Mesendoderm (in vitro differentiated cells): ENCODE data around the gene ZNF350.

Experiments
- DNase-seq: peaks from one replicate; pipeline ENCODE4 v3.0.0; 2013
- H2AK5ac ChIP-seq: 2 replicates; pipeline ENCODE4 v1.6.1; 2013; ENCODE audit warnings: low read length, inconsistent platforms
- H2BK120ac ChIP-seq: 2 replicates; pipeline ENCODE4 v1.6.1; 2013; ENCODE audit warnings: low read depth, mild to moderate bottlenecking, low read length, moderate library complexity, mixed read lengths
- H2BK15ac ChIP-seq: replicated peaks from 2 replicates; pipeline ENCODE4 v1.6.1; 2013; ENCODE audit warnings: low read depth, mild to moderate bottlenecking, moderate library complexity
- H2BK5ac ChIP-seq: 2 replicates; pipeline ENCODE4 v1.6.1; 2013; ENCODE audit warnings: low read length, inconsistent platforms
- H3K18ac ChIP-seq: 2 replicates; pipeline ENCODE4 v1.6.1; 2013; ENCODE audit warnings: mild to moderate bottlenecking, low read length, mixed read lengths
- H3K23ac ChIP-seq: one replicate; pipeline ENCODE4 v1.6.1; 2013; ENCODE audit warnings: low read length
- H3K27ac ChIP-seq: 2 replicates; pipeline ENCODE4 v1.5.1; 2013; ENCODE audit warnings: low read depth, mild to moderate bottlenecking, inconsistent platforms, low read length, moderate library complexity
- H3K27me3 ChIP-seq: 2 replicates; pipeline ENCODE4 v1.6.1; 2013; ENCODE audit warnings: low read length, control low read depth, mild to moderate bottlenecking, inconsistent platforms; ENCODE audit not compliant: insufficient read depth, poor library complexity
- H3K36me3 ChIP-seq: 2 replicates; pipeline ENCODE4 v1.6.1; 2013; ENCODE audit warnings: low read length, inconsistent platforms; ENCODE audit not compliant: control insufficient read depth, insufficient read depth
- H3K4ac ChIP-seq: one replicate; pipeline ENCODE4 v1.6.1; 2013; ENCODE audit warnings: low read depth, mild to moderate bottlenecking, low read length, moderate library complexity
- H3K4me1 ChIP-seq: 2 replicates; pipeline ENCODE4 v1.6.1; 2013; ENCODE audit warnings: low read depth, low read length, inconsistent platforms; ENCODE audit not compliant: control insufficient read depth
- H3K4me2 ChIP-seq: 2 replicates; pipeline ENCODE4 v1.6.1; 2013; ENCODE audit warnings: low read length
- H3K4me3 ChIP-seq: 2 replicates; pipeline ENCODE4 v1.5.1; 2013; ENCODE audit warnings: mild to moderate bottlenecking, low read length
- H3K56ac ChIP-seq: one replicate; pipeline ENCODE4 v1.6.1; 2013; ENCODE audit warnings: low read length
- H3K79me1 ChIP-seq: 2 replicates; pipeline ENCODE4 v1.6.1; 2013; ENCODE audit warnings: low read length, inconsistent platforms
- H3K79me2 ChIP-seq: 2 replicates; pipeline ENCODE4 v1.6.1; 2013; ENCODE audit warnings: mild to moderate bottlenecking, low read length; ENCODE audit not compliant: control insufficient read depth, insufficient read depth
- H3K9ac ChIP-seq: 2 replicates; pipeline ENCODE4 v1.6.1; 2013; ENCODE audit warnings: low read length, inconsistent platforms
- H4K5ac ChIP-seq: one replicate; pipeline ENCODE4 v1.6.1; 2013; ENCODE audit warnings: low read length
- H4K8ac ChIP-seq: one replicate; pipeline ENCODE4 v1.6.1; 2013; ENCODE audit warnings: low read depth, mild to moderate bottlenecking, control low read depth, low read length, moderate library complexity
- WGBS: extraction: QIAGEN DNeasy Blood & Tissue Kit; methylation state at CpG from one replicate; pipeline ENCODE4 v1.1.7; 2013; ENCODE audit warnings: low lambda C conversion rate, missing lambda C conversion rate; ENCODE audit not compliant: insufficient coverage; ENCODE audit errors: extremely low coverage; 5-methylcytosine and 5-hydroxymethylcytosine counted together

Gene ZNF350

DNA sequence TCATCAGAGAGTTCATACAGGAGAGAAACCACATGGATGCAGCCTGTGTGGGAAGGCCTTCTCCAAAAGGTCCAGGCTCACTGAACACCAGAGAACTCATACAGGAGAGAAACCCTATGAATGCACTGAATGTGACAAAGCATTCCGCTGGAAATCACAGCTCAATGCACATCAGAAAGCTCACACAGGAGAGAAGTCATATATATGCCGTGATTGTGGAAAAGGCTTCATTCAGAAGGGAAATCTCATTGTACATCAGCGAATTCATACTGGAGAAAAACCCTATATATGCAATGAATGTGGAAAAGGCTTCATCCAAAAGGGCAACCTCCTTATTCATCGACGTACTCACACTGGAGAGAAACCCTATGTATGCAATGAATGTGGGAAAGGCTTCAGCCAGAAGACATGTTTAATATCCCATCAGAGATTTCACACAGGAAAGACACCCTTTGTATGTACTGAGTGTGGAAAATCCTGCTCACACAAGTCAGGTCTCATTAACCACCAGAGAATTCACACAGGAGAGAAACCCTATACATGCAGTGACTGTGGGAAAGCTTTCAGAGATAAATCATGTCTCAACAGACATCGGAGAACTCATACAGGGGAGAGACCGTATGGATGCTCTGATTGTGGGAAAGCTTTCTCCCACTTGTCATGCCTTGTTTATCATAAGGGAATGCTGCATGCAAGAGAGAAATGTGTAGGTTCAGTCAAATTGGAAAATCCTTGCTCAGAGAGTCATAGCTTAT, 41.7 kb downstream of the ZNF350 start:
- Histone ChIP-seq H3K4me3 (peak overlapping the region; percentile 34), H3K4me1 (no peaks in the 10 kb centered on the region), H2AK5ac (no peak overlapping the region), H3K23ac (no peak overlapping the region), H2BK5ac (no peak overlapping the region), H3K4ac (no peak overlapping the region), H3K27ac (no peak overlapping the region), H4K5ac (no peak overlapping the region), H4K8ac (no peak overlapping the region), H3K79me1 (no peaks in the 10 kb centered on the region), H3K79me2 (no peaks in the 10 kb centered on the region), H3K9ac (no peak overlapping the region), H3K4me2 (no peak overlapping the region), H2BK15ac (no peak overlapping the region), H3K27me3 (no peaks in the 10 kb centered on the region), H2BK120ac (no peak overlapping the region), H3K18ac (no peak overlapping the region), H3K36me3 (peaks cover 25% of the 10 kb centered on the region), H3K56ac (no peak overlapping the region)
- WGBS: no CpG with 5 or more reads among the region's 7 CpGs
- peak; percentile 44 for DNase-seq

- peaks cover 24% of the 10 kb centered on the region for H3K36me3 ChIP-seq
- WGBS: no CpG with 5 or more reads among the region's 2 CpGs
- no peak overlapping the region for H2BK15ac ChIP-seq
- no peak overlapping the region for H3K4ac ChIP-seq
- H2AK5ac ChIP-seq: no peak overlapping the region
- peaks cover 3% of the 10 kb centered on the region for H3K79me1 ChIP-seq
- no peak overlapping the region for H3K27ac ChIP-seq
- H3K4me2 ChIP-seq: no peak overlapping the region
- H3K4me3 ChIP-seq: no peak overlapping the region
- no peak overlapping the region for H3K9ac ChIP-seq
- H4K8ac ChIP-seq: no peak overlapping the region
- no peaks in the 10 kb centered on the region for H3K79me2 ChIP-seq
- H4K5ac ChIP-seq: no peak overlapping the region
- no peak overlapping the region for H3K56ac ChIP-seq
- no peak overlapping the region for H2BK5ac ChIP-seq
- no peak overlapping the region for H3K23ac ChIP-seq
- DNase-seq: no peak
- no peaks in the 10 kb centered on the region for H3K27me3 ChIP-seq
- no peak overlapping the region for H2BK120ac ChIP-seq
- no peaks in the 10 kb centered on the region for H3K4me1 ChIP-seq
- H3K18ac ChIP-seq: no peak overlapping the region
Measured at GRCh38 chr19:51938936-51939335, 47.7 kb downstream of the ZNF350 start.

GRCh38 chr19:51931921-51932320, 54.7 kb downstream of the ZNF350 start:
- Histone ChIP-seq H3K27me3 (no peaks in the 10 kb centered on the region), H3K4me3 (no peak overlapping the region), H4K5ac (no peak overlapping the region), H4K8ac (no peak overlapping the region), H3K4ac (no peak overlapping the region), H3K9ac (no peak overlapping the region), H3K4me2 (no peak overlapping the region), H2BK120ac (no peak overlapping the region), H3K23ac (no peak overlapping the region), H2BK15ac (no peak overlapping the region), H3K4me1 (peaks cover 2% of the 10 kb centered on the region), H3K18ac (no peak overlapping the region), H3K36me3 (peaks cover 6% of the 10 kb centered on the region), H3K27ac (no peak overlapping the region), H3K79me1 (peaks cover 6% of the 10 kb centered on the region), H3K79me2 (peaks cover 11% of the 10 kb centered on the region), H3K56ac (no peak overlapping the region), H2AK5ac (no peak overlapping the region), H2BK5ac (no peak overlapping the region)
- WGBS: no CpG with 5 or more reads among the region's 8 CpGs
- peak; percentile 50 for DNase-seq

DNA sequence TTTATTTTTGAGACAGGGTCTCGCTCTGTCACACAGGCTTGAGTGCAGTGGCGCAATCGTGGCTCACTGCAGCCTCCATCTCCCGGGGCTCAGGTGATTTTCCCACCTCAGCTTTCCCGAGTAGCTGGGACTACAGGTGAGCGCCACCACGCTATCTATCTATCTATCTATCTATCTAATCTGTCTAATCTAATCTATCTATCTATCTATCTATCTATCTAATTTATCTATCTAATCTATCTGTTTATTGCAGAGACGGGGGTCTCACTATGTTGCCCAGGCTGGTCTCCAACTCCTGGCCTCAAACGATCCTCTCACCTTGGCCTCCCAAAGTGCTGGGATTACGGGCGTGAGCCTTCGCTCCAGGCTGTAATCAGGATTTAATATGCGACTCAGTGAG, 58.8 kb downstream of the ZNF350 start:
- H3K36me3 ChIP-seq: no peaks in the 10 kb centered on the region
- H3K27ac ChIP-seq: no peak overlapping the region
- no peak for DNase-seq
- WGBS: no CpG with 5 or more reads among the region's 13 CpGs
- peaks cover 2% of the 10 kb centered on the region for H3K4me1 ChIP-seq
- H2BK15ac ChIP-seq: no peak overlapping the region
- peak overlapping the region; percentile 1 for H3K18ac ChIP-seq
- no peak overlapping the region for H3K23ac ChIP-seq
- peak overlapping the region; percentile 81 for H3K9ac ChIP-seq
- H3K4me2 ChIP-seq: peak overlapping the region; percentile 51
- peak overlapping the region; percentile 96 for H3K56ac ChIP-seq
- no peaks in the 10 kb centered on the region for H3K27me3 ChIP-seq
- H3K79me1 ChIP-seq: peaks cover 3% of the 10 kb centered on the region
- peaks cover 11% of the 10 kb centered on the region for H3K79me2 ChIP-seq
- H3K4ac ChIP-seq: peak overlapping the region; percentile 62
- H3K4me3 ChIP-seq: peak overlapping the region; percentile 75
- H4K5ac ChIP-seq: peak overlapping the region; percentile 90
- no peak overlapping the region for H4K8ac ChIP-seq
- no peak overlapping the region for H2BK120ac ChIP-seq
- H2AK5ac ChIP-seq: no peak overlapping the region
- H2BK5ac ChIP-seq: no peak overlapping the region

DNA sequence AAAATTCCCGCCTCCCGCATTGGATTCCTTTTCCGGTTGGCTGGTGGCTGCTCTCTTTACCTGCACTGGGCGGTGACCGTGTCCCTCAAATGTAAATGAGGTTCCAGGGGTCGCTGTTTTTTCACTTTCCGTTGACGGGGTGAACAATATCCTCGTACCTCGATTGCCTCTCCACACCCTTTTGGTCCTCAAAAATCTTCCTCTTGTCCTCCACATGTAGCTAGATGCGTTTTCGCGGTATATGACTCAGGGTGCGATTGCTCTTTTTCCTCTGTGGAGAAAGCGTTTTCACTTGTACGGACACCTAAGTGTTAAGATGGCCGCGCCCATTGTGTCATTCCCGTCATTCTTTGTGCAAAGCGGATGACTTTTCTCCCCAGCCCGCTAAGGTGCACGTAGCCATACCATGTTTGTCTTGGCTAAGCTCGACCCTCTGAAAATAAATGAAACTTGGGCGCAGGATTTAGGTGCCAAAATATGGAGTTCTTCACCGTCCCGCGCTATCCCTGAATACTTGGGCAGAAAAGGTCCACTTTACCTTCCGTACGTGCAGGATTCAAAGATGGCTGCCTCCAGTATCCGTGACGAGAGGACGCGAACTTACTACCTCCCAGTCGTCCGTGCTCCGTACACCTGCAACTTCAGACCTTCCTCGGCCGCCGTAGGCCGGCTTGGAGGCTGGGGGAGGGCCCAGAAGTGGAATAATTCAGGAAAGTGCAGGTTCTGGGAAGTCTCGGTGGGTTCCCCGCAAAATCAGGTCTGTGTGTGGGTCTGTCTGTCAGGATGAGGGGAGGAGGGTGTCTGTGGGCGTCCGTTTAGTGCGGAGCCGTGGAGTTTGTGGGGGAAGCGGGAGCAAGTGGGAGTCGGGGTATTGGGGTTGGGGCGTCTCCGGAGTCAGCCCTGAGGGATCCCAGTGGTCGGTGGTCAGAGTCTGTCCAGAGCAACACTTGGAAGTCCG, 59.6 kb downstream of the ZNF350 start, which contains the start of gene ZNF613:
Gene ZNF613, plus strand, starts transcription at position 689 of the 958 bp plus-strand sequence. CDS start 8,749 bp downstream, outside the sequence.
- Histone ChIP-seq H3K9ac (peak within 1 kb of the TSS; percentile 81), H3K79me1 (peaks cover 3% of the 10 kb centered on the region), H4K8ac (no peak within 1 kb of the TSS), H3K27ac (peak within 1 kb of the TSS; percentile 49), H2BK15ac (no peak within 1 kb of the TSS), H3K4me1 (peaks cover 2% of the 10 kb centered on the region), H2BK5ac (peak within 1 kb of the TSS; percentile 94), H3K4me2 (peak within 1 kb of the TSS; percentile 51), H4K5ac (peak within 1 kb of the TSS; percentile 90), H3K36me3 (no peaks in the 10 kb centered on the region), H3K79me2 (peaks cover 11% of the 10 kb centered on the region), H3K4ac (peak within 1 kb of the TSS; percentile 85), H3K27me3 (no peaks in the 10 kb centered on the region), H2BK120ac (peak within 1 kb of the TSS; percentile 75), H3K23ac (no peak within 1 kb of the TSS), H3K18ac (peak within 1 kb of the TSS; percentile 83), H3K56ac (peak within 1 kb of the TSS; percentile 96), H3K4me3 (peak within 1 kb of the TSS; percentile 75), H2AK5ac (no peak within 1 kb of the TSS)
- no CpG with 5 or more reads among the region's 52 CpGs for WGBS
- peak; percentile 98 for DNase-seq
